ENCODE data around the gene KPNA3.

- TF ChIP-seq TCF4 (CRISPR knock-in tag; IDR thresholded peaks at IDR 0.05; ENCODE audit: borderline replicate concordance) (no peak), TSHZ2 (CRISPR knock-in tag; IDR thresholded peaks at IDR 0.05) (no peak)
Measured at GRCh38 chr13:49838989-49839388, 46.5 kb upstream of the KPNA3 start.

All from SK-N-SH treated with all-trans-retinoic acid at 6 μM for 48 hours (cell line).